HG02610 (cell line): ENCODE results near the gene ZNF283.
"Not testable (repeated sequence)": the region's sequence is repeated elsewhere in the genome, so short reads cannot be mapped to it uniquely, and the experiment has no call there.

ENCODE experiments used
- ATAC-seq: cut with Tn5 transposase; IDR thresholded peaks from one replicate; pipeline ENCODE4 v1.9.1; 2021; ENCODE audit warnings: mild to moderate bottlenecking, moderate library complexity; ENCODE audit not compliant: unreplicated experiment

Gene ZNF283

GRCh38 chr19:43798546-43799409 lies 28.3 kb upstream of the ZNF283 start:
- ATAC-seq: no peak

GRCh38 chr19:43799502-43800142 lies 27.5 kb upstream of the ZNF283 start:
- ATAC-seq: no peak

DNA sequence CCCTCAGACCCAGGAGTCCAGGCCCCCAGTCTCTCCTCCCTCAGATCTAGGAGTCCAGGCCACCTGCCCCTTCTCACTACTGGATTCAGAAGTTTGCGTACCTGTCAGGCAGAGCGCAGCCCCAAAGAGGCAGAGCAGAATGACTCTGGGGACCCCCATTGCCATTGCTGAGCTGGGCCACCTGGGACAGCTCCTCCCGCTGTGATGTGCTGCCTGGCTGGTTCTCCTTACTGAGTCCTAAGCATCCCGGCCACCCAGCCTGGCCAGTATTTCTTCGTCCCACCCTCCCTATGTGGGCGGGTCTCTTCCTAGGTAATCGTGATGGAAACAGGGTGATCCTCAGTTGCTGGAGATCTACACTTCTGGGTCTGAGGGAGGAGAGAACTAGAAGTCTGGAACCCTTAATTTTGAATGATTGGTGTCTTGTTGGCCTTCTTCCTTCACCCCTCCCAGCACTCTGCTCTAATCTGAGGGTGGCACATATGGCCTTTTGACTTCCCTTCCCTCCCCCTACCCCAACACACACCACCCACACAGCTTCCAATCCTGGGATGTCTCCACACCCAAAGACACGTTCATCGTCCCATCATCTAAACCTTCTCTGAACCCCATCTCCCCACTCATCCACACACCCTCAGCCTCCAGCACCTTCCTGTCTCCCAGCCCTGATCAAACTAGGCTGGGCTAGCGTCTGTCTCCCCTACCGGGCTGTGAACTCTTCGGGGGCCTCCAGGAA lies 24.7 kb upstream of the ZNF283 start, which contains the start of gene LYPD5:
Gene LYPD5, minus strand, starts transcription at position 232 of the 736 bp plus-strand sequence. Its CDS starts 67 bp downstream, at position 165.
- no peak for ATAC-seq

- ATAC-seq: no peak
Observed at GRCh38 chr19:43804432-43804831, 22.7 kb upstream of the ZNF283 start.

DNA sequence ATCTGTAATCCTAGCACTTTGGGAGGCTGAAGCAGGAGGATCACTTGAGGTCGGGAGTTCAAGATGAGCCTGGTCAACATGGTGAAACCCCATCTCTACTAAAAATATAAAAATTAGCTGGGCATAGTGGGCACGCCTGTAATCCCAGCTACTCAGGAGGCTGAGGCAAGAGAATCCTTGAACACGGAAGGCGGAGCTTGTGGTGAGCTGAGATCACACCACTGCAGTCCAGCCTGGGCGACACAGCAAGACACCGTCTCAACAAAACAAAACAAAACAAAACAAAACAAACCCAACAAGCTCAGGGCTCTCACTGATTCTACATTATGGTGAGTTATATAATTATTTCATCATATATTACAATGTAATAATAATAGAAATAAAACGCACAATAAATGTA lies 20.7 kb upstream of the ZNF283 start:
- ATAC-seq: not testable (repeated sequence)

GRCh38 chr19:43806848-43807247 lies 20.3 kb upstream of the ZNF283 start:
- ATAC-seq: no peak

- no peak for ATAC-seq
Observed at GRCh38 chr19:43807651-43808050, 19.5 kb upstream of the ZNF283 start.

- ATAC-seq: no peak
Observed at GRCh38 chr19:43809762-43810696, 17.1 kb upstream of the ZNF283 start.

- ATAC-seq: no peak
Observed at GRCh38 chr19:43811837-43812236, 15.3 kb upstream of the ZNF283 start.

DNA sequence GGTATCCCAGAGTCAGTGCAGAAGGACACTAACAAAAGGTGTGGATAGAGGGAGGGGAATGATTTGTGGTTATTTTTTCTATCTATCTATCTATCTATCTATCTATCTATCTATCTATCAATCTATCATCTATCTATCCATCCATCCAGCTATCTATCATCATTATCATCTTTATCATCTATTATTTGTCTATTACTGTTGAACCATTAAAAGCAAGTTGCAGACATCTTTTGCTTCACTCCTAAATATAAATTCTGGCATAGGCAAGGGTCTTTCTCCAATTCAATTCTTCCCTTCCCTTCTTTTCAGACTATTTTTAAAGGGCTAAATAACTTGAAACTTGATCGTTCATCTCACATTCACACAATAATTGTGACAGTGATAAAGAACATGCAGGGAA lies 14.9 kb upstream of the ZNF283 start:
- ATAC-seq: no peak

- ATAC-seq: no peak
Observed at GRCh38 chr19:43812688-43813087, 14.4 kb upstream of the ZNF283 start.

GRCh38 chr19:43814663-43815352 lies 12.3 kb upstream of the ZNF283 start:
- ATAC-seq: no peak

DNA sequence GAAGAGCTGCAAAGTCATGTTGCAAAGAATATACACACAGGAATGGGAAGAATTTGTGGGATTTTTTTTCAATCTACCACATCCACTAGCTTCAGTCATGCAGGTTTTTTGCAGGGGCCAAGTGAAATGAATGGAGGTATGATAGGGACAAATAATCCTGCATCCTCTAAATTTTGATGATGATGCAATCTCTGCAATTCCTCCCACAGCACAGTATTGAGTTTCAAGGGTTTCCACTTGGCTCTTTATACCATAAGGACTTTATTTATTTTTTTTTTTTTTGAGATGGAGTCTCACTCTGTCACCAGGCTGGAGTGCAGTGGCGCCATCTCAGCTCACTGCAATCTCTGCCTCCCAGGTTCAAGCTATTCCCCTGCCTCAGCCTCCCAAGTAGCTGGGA lies 9.7 kb upstream of the ZNF283 start:
- not testable (repeated sequence) for ATAC-seq

DNA sequence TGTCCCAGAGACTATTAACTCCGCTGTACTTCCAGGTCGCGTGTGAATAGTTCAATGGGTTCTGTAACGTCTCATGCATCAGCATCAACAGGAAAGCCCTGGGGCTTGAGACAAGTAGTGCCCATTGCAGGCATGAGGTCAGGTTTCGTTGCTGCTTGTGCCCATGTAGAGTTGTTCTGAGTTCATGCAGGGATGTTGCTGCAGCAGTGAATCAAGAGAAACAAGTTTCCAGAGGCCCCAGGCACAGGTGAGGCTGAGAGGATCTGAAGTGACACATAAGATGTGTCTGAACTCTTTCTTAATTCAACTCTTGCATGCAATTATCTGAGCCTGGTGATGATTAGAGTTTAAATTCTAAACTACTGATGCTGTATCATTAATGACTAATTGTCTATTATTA lies 8.6 kb upstream of the ZNF283 start:
- ATAC-seq: no peak

DNA sequence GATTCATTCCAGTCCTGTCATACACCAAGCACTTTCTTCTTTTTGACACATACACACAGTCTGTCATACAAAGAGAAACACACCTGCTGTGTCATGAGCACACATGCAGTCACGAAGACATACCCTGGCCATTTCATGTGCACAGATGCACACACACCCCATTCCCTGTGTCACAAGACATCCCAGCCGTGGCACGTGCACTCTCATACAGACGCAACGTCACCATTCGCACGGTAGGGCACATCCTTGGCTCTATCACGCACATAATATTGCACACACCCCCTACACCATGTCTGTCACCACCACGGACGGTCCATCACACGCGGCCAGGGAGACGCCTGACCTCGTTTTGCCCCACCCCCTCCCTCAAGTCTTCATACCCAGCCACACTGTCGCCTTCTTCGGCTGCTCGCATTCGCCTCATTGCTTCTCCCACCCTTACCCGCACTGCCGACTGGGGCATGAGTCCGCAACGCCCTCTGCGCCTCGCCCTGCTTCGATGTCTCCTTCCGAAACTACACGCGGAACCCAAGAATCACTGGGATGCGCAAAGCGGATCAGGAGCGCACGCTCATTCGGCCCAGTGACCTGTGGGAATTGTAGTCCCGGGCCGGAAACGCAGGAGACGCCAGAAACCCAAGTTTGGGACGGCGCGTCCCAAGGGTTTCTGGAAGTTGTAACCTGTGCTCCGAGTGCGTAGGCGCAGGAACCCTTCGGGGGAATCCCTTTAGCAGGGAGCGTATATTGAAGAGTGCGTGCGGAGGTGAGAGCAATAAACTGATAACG lies 6.8 kb upstream of the ZNF283 start:
- ATAC-seq: no peak

GRCh38 chr19:43820884-43821215 lies 6.3 kb upstream of the ZNF283 start:
- no peak for ATAC-seq

DNA sequence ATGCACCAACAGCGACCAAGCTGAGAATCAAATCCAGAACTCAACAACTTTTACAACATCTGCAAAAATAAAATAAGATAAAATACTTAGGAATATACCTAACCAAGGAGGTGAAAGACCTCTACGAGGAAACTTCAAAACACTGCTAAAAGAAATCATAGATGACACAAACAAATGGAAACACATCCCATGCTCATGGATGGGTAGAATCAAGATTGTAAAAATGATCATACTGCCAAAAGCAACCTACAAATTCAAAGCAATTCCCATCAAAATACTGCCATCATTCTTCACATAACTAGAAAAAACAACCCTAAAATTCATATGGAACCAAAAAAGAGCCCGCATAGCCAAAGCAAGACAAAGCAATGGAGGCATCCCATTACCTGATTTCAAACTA lies 3.3 kb upstream of the ZNF283 start:
- ATAC-seq: not testable (repeated sequence)

DNA sequence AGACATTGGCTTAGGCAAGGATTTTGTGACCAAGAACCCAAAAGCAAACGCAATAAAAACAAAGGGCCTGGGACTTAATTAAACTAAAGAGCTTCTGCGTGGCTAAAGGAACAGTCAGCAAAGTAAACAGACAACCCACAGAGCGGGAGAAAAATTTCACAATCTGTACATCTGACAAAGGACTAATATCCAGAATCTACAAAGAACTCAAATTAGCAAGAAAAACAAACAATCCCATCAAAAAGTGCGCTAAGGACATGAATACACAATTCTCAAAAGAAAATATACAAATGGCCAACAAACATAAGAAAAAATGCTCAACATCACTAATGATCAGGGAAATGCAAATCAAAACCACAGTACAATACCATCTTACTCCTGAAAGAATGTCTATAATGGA lies 2.5 kb upstream of the ZNF283 start:
- ATAC-seq: not testable (repeated sequence)

DNA sequence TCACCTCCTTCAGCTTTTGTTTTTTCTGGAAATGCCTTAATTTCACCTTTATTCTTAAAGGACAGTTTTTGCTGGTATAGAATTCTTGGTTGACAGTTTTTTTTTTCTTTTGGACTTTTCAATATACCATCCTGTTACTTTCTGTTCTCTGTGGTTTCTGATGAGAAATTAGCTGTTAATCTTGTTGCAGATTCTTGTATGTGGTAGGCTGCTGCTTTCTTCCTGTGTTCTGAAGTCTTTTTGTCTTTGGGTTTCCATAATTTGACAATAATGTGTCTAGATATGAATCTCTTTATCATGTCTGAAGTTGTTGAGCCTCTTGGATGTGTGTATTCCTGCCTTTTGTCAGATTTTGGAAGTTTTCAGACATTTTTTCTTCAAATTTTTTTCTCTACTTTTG lies 12.0 kb downstream of the ZNF283 start:
- ATAC-seq: no peak
